Measurements from ENCODE around the gene DNM2.

DNA sequence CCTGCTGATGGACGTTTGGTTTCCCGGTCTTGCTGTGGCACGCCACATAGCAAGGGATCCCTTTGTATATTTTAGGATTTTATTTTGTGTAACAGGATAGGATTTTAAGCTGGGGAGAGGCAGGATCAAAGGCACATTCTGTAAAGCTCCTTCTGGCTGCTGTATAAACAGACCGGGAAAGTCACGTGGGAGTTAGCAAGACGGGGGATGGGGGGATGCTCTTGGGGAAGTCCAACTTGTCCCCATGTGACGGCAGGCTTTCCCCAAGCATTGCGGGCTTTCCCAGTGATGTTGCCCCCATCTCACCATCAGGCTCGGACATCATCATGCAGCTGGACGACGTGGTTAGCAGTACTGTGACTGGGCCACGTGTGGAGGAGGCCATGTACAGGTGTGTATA, 10.9 kb upstream of the DNM2 start:
- TF ChIP-seq POLR2A (IDR thresholded peaks at IDR 0.05) (no peak), POLR2AphosphoS5 (IDR thresholded peaks at IDR 0.05) (no peak)
- TF ChIP-seq, protein P1, sequence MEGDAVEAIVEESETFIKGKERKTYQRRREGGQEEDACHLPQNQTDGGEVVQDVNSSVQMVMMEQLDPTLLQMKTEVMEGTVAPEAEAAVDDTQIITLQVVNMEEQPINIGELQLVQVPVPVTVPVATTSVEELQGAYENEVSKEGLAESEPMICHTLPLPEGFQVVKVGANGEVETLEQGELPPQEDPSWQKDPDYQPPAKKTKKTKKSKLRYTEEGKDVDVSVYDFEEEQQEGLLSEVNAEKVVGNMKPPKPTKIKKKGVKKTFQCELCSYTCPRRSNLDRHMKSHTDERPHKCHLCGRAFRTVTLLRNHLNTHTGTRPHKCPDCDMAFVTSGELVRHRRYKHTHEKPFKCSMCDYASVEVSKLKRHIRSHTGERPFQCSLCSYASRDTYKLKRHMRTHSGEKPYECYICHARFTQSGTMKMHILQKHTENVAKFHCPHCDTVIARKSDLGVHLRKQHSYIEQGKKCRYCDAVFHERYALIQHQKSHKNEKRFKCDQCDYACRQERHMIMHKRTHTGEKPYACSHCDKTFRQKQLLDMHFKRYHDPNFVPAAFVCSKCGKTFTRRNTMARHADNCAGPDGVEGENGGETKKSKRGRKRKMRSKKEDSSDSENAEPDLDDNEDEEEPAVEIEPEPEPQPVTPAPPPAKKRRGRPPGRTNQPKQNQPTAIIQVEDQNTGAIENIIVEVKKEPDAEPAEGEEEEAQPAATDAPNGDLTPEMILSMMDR (IDR thresholded peaks at IDR 0.05) = no peak
